Panc1 (cell line): ENCODE results near the gene SEPTIN11. TPM values are rescaled to one million over a fixed set of nuclear protein-coding genes. Genes with fewer than 3 reads are reported as not detected.

Experiments
- ATAC-seq: fragments of 200-7000 bp; cut with Tn5 transposase; 2 replicates; pipeline ENCODE4 v1.9.1; 2020; ENCODE audit warnings: mild to moderate bottlenecking, moderate library complexity
- BruUV-seq: library from RNA; stranded (reverse); fragments of 400-500 nt; replicated peaks from 2 replicates; lab custom pipeline; 2021; lab: Mats Ljungman, UMichigan
- CTCF ChIA-PET: fragments of 300-600 bp; sonication (Branson Sonifier 250); formaldehyde crosslinking; loops from one replicate; lab custom pipeline; 2022; ENCODE audit warnings: antibody characterized with exemption; lab: Charles Lee
- POLR2A ChIA-PET: fragments of 300-600 bp; sonication (Branson Sonifier 250); formaldehyde crosslinking; loops from one replicate; lab custom pipeline; 2022; ENCODE audit warnings: antibody characterized with exemption; lab: Charles Lee
- DNase-seq: peaks from one replicate; pipeline ENCODE4 v3.0.0-alpha.2; 2010; ENCODE audit warnings: low read depth, low spot score
- H3K27ac ChIP-seq: 2 replicates; pipeline ENCODE4 v1.5.1; 2011; ENCODE audit warnings: mild to moderate bottlenecking, low read length, inconsistent platforms
- H3K27me3 ChIP-seq: fragments of 200-500 bp; sonication (Bioruptor generic); 2 replicates; pipeline ENCODE4 v1.6.0; 2014; ENCODE audit warnings: low read length, inconsistent platforms; ENCODE audit not compliant: control insufficient read depth, insufficient read depth
- H3K36me3 ChIP-seq: fragments of 200-500 bp; sonication (Bioruptor generic); 2 replicates; pipeline ENCODE4 v1.5.1; 2014; ENCODE audit warnings: inconsistent platforms, mild to moderate bottlenecking, low read length, moderate library complexity; ENCODE audit not compliant: control insufficient read depth, insufficient read depth
- H3K4me1 ChIP-seq: 2 replicates; pipeline ENCODE4 v1.5.1; 2011; ENCODE audit warnings: inconsistent platforms, mild to moderate bottlenecking, low read length, moderate library complexity; ENCODE audit not compliant: control insufficient read depth, insufficient read depth
- H3K4me3 ChIP-seq, 2 experiments: 2 replicates each; pipeline ENCODE4 v1.5.1; 2011 to 2012; ENCODE audit warnings: low read depth in 2 of 2, low read length in 2 of 2, mild to moderate bottlenecking in 2 of 2, inconsistent platforms in 1 of 2, moderate library complexity in 1 of 2
- H3K9me3 ChIP-seq: fragments of 200-500 bp; sonication (Bioruptor generic); 2 replicates; pipeline ENCODE4 v1.5.1; 2014; ENCODE audit warnings: low read depth, mild to moderate bottlenecking, inconsistent platforms, low read length, moderate library complexity; ENCODE audit not compliant: control insufficient read depth, insufficient read depth
- CTCF ChIP-seq: fragments of 450-650 bp; IDR thresholded peaks from 2 replicates; pipeline ENCODE4 v1.5.1; 2017; ENCODE audit warnings: mild to moderate bottlenecking
- POLR2AphosphoS5 ChIP-seq: IDR thresholded peaks from 2 replicates; pipeline ENCODE4 v1.6.1; 2012; ENCODE audit warnings: mild to moderate bottlenecking, low read depth, low read length, moderate library complexity
- REST ChIP-seq, 2 experiments: IDR thresholded peaks; 2 replicates each; pipeline ENCODE4 v1.6.1; 2011 to 2012; ENCODE audit warnings: low read depth in 2 of 2, control low read depth in 1 of 2, low read length in 1 of 2, mild to moderate bottlenecking in 1 of 2, moderate library complexity in 1 of 2; ENCODE audit not compliant: insufficient read depth in 1 of 2
- SIN3A ChIP-seq: IDR thresholded peaks from 2 replicates; pipeline ENCODE4 v1.6.1; 2012; ENCODE audit warnings: low read depth, mild to moderate bottlenecking, low read length, moderate library complexity, borderline replicate concordance; ENCODE audit not compliant: insufficient read depth
- TCF7L2 ChIP-seq: IDR thresholded peaks from 2 replicates; pipeline ENCODE4 v1.6.1; 2011; ENCODE audit warnings: mild to moderate bottlenecking, low read depth, low read length, inconsistent platforms
- in situ Hi-C: cut with HindIII; loops from 2 replicates; pipeline ENCODE4 v1.10.0; 2016; ENCODE audit warnings: low sequenced_read_pairs, low pct_unique_long_range_greater_than_20kb
- intact Hi-C: fragments of 100-400 bp; cut with micrococcal nuclease; formaldehyde crosslinking; loops from one replicate; pipeline ENCODE4 v1.10.0; 2022; ENCODE audit not compliant: unreplicated experiment
- total RNA-seq: library from RNA; stranded (reverse); gene quantifications from one replicate; pipeline ENCODE4 v1.2.1, GENCODE V29; 2021; ENCODE audit not compliant: unreplicated experiment

The SEPTIN11 gene
- total RNA-seq, 1 experiment from 2014 or later: 103 TPM

GRCh38 chr4:76931576-76932276 is 17.8 kb upstream of the SEPTIN11 start:
- BruUV-seq: no TSS peak
- no peak for ATAC-seq
- H3K36me3 ChIP-seq: no peaks in the 10 kb centered on the region
- H3K4me1 ChIP-seq: no peaks in the 10 kb centered on the region
- intact Hi-C loops: no loop called here
- no peak overlapping the region for H3K4me3 ChIP-seq
- no peaks in the 10 kb centered on the region for H3K27me3 ChIP-seq
- no peak for DNase-seq
- POLR2A ChIA-PET: no interaction called here
- TF ChIP-seq REST (IDR thresholded peaks at IDR 0.05; ENCODE audit: insufficient read depth in 1 of 2, low read depth in 2 of 2, low read length in 1 of 2) (no peak), CTCF (no peak), TCF7L2 (no peak), POLR2AphosphoS5 (no peak), SIN3A (no peak)
- H3K27ac ChIP-seq: no peak overlapping the region
- in situ Hi-C loops: no loop called here
- no peaks in the 10 kb centered on the region for H3K9me3 ChIP-seq
- CTCF ChIA-PET: no interaction called here

- no peak for DNase-seq
- intact Hi-C loops: no loop called here
- no peak overlapping the region for H3K4me3 ChIP-seq
- no peaks in the 10 kb centered on the region for H3K27me3 ChIP-seq
- no peak for ATAC-seq
- H3K27ac ChIP-seq: no peak overlapping the region
- ChIA-PET CTCF (no interaction called here), POLR2A (no interaction called here)
- no peak for TF ChIP-seq TCF7L2
- TF ChIP-seq POLR2AphosphoS5: no peak
- TF ChIP-seq REST (IDR thresholded peaks at IDR 0.05; ENCODE audit: insufficient read depth in 1 of 2, low read depth in 2 of 2, low read length in 1 of 2): no peak
- no peak for TF ChIP-seq SIN3A
- no peak for TF ChIP-seq CTCF
- H3K9me3 ChIP-seq: no peaks in the 10 kb centered on the region
- H3K4me1 ChIP-seq: no peaks in the 10 kb centered on the region
- H3K36me3 ChIP-seq: no peaks in the 10 kb centered on the region
- in situ Hi-C loops: no loop called here
- no TSS peak for BruUV-seq
Measured at GRCh38 chr4:76939184-76939583, 10.4 kb upstream of the SEPTIN11 start.
